GM12878 (cell line): ENCODE data around the gene TM9SF2. TPM values are rescaled to one million over a fixed set of nuclear protein-coding genes. Genes with fewer than 3 reads are reported as not detected.

ENCODE experiments used
- ATAC-seq: fragments of 200-7000 bp; cut with Tn5 transposase; 3 replicates; pipeline ENCODE4 v1.9.1; 2020; ENCODE audit warnings: mild to moderate bottlenecking, moderate library complexity
- BruUV-seq: library from RNA; stranded (reverse); fragments of 400-500 nt; replicated peaks from 2 replicates; lab custom pipeline; 2021; lab: Mats Ljungman, UMichigan
- CTCF ChIA-PET: fragments of 300-600 bp; sonication (Branson Sonifier 250); formaldehyde crosslinking; extraction: SDS; loops from one replicate; lab custom pipeline; 2021; ENCODE audit warnings: inconsistent platforms; lab: Yijun Ruan, JAX
- POLR2A ChIA-PET: fragments of 350-600 bp; formaldehyde crosslinking; extraction: SDS; loops from one replicate; lab custom pipeline; 2021; ENCODE audit warnings: inconsistent platforms; lab: Charles Lee
- RAD21 ChIA-PET: fragments of 300-600 bp; sonication (Branson Sonifier 250); formaldehyde crosslinking; loops from one replicate; lab custom pipeline; 2023; ENCODE audit warnings: antibody characterized with exemption; ENCODE audit not compliant: unreplicated experiment; lab: Charles Lee
- SMC1A ChIA-PET: fragments of 300-600 bp; sonication (Branson Sonifier 250); formaldehyde crosslinking; loops from one replicate; lab custom pipeline; 2023; ENCODE audit not compliant: unreplicated experiment, uncharacterized antibody; lab: Charles Lee
- DNase-seq: peaks from one replicate; pipeline ENCODE4 v3.0.0-alpha.2; 2011; ENCODE audit warnings: low read depth, low spot score
- FAIRE-seq: peaks from 3 replicates; lab custom pipeline; 2011; peaks lifted over from hg19 to GRCh38; lab: Jason Lieb, UNC
- H2AFZ ChIP-seq: 2 replicates; pipeline ENCODE4 v1.6.0; 2011; ENCODE audit warnings: low read depth, low read length, control low read depth; ENCODE audit not compliant: control insufficient read depth
- H3K27ac ChIP-seq: 2 replicates; pipeline ENCODE4 v1.5.1; 2011; ENCODE audit warnings: control low read depth; ENCODE audit not compliant: control insufficient read depth, insufficient read depth
- H3K27me3 ChIP-seq, 2 experiments: replicated peaks in 1 of 2; 2 replicates each; pipeline versions ENCODE4 v1.6.0 to v1.6.1; 2011; ENCODE audit warnings: low read length in 1 of 2; ENCODE audit not compliant: control insufficient read depth in 2 of 2, insufficient read depth in 2 of 2
- H3K36me3 ChIP-seq, 2 experiments: 2 replicates each; pipeline ENCODE4 v1.5.1; 2011; ENCODE audit warnings: low read length in 1 of 2; ENCODE audit not compliant: control insufficient read depth in 2 of 2, insufficient read depth in 2 of 2
- H3K4me1 ChIP-seq: 2 replicates; pipeline ENCODE4 v1.6.1; 2011; ENCODE audit warnings: mild to moderate bottlenecking, low read length, moderate library complexity, mixed read lengths; ENCODE audit not compliant: control insufficient read depth, insufficient read depth
- H3K4me2 ChIP-seq: 2 replicates; pipeline ENCODE4 v1.6.0; 2011; ENCODE audit warnings: control low read depth; ENCODE audit not compliant: control insufficient read depth, insufficient read depth
- H3K4me3 ChIP-seq: fragments of 200-600 bp; sonication (generic); 2 replicates; pipeline ENCODE4 v1.5.1; 2016
- H3K79me2 ChIP-seq: 2 replicates; pipeline ENCODE4 v1.6.0; 2011; ENCODE audit warnings: low read length; ENCODE audit not compliant: control insufficient read depth, insufficient read depth
- H3K9ac ChIP-seq: 2 replicates; pipeline ENCODE4 v1.8.0; 2011; ENCODE audit warnings: low read length, control low read depth, mixed read lengths; ENCODE audit not compliant: control insufficient read depth, insufficient read depth
- H3K9me3 ChIP-seq: replicated peaks from 3 replicates; pipeline ENCODE4 v1.5.1; 2011; ENCODE audit warnings: mild to moderate bottlenecking, low read length; ENCODE audit not compliant: control insufficient read depth, insufficient read depth
- H4K20me1 ChIP-seq: 2 replicates; pipeline ENCODE4 v1.6.0; 2011; ENCODE audit not compliant: control insufficient read depth, insufficient read depth
- MLLT1 ChIP-seq: fragments of 450-650 bp; IDR thresholded peaks from 2 replicates; pipeline ENCODE4 v1.6.1; 2016; ENCODE audit warnings: mild to moderate bottlenecking
- MYB ChIP-seq: fragments of 150-350 bp; IDR thresholded peaks from 2 replicates; pipeline ENCODE4 v1.6.1; 2014; ENCODE audit warnings: mild to moderate bottlenecking, low read depth, low read length, borderline replicate concordance
- SMC3 ChIP-seq: IDR thresholded peaks from 2 replicates; pipeline ENCODE4 v1.6.1; 2011; ENCODE audit warnings: low read length, improper control_type of control experiment, borderline replicate concordance
- ZNF622 ChIP-seq: fragments of 450-650 bp; IDR thresholded peaks from 2 replicates; pipeline ENCODE4 v1.6.1; 2017; ENCODE audit warnings: mild to moderate bottlenecking, inconsistent platforms
- WGBS: methylation state at CpG from one replicate; pipeline ENCODE4 v1.1.6; 2016; ENCODE audit warnings: low lambda C conversion rate; ENCODE audit not compliant: insufficient replicate concordance, insufficient coverage; ENCODE audit errors: missing lambda C conversion rate; 5-methylcytosine and 5-hydroxymethylcytosine counted together
- in situ Hi-C: fragments of 300-500 bp; cut with MboI; formaldehyde crosslinking; loops from 9 replicates; pipeline ENCODE4 v1.14.3; 2018; ENCODE audit warnings: mixed read lengths
- intact Hi-C: fragments of 100-400 bp; cut with micrococcal nuclease; formaldehyde crosslinking; loops from one replicate; pipeline ENCODE4 v1.14.2; 2022; ENCODE audit not compliant: unreplicated experiment
- polyA plus RNA-seq, 11 experiments: library from polyadenylated mRNA; depleted of rRNA in 4 of 11; unstranded in 6 of 11; stranded (reverse) in 5 of 11; fragments of >200 nt; fragmentation: Nextera tagmentation in 4 of 11; fragmentation: Illumina TruSeq in 1 of 11; extraction: Ambion mirVana in 4 of 11; extraction: Trizol in 1 of 11; gene quantifications; 1 replicate in 1 of 11; 2 replicates in 10 of 11; pipeline versions ENCODE4 v1.2.1 to v1.2.3, GENCODE V29; 2011 to 2016; ENCODE audit warnings: inconsistent platforms in 2 of 11, missing spikeins in 2 of 11, low read depth in 1 of 11
- total RNA-seq, 4 experiments: library from RNA; depleted of rRNA in 3 of 4; stranded (reverse); fragments of >200 nt in 3 of 4; fragmentation: Illumina TruSeq in 1 of 4; extraction: Trizol in 1 of 4; gene quantifications; 2 replicates each; pipeline versions ENCODE4 v1.2.1 to v1.2.3, GENCODE V29; 2013 to 2021

Gene TM9SF2
- total and polyA plus RNA-seq, 10 of the 15 experiments (the other 5 are each of a cell fraction or from before 2014, with no cell fraction given): 34.6 to 128 (median 79.2) TPM

DNA sequence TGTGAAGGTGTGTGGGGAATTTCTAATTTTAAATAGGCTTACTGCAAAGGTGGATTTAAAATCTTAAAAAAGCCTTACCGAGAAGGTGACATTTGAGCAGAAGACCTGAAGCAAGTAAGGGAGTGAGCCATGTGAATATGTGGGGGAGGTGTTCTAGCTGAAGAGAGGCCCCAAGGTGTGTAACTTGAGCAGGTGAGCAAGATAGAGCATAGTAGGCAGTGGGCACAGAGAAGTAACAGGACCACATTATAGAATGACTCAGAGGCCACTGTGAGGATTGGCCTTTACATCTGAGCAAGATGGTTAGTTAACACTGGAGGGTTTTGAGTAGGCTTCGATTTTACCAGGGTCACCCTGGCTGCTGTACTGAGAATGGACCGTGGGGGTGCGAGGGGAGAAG, 22.6 kb downstream of the TM9SF2 start (continued):
- TF ChIP-seq SMC3 (no peak), ZNF622 (no peak), MLLT1 (no peak)

- Histone ChIP-seq H3K79me2 (no peaks in the 10 kb centered on the region; the same call in 1 of the 2 replicates), H3K27ac (no peak overlapping the region), H3K36me3 (peaks cover 8 to 28% of the 10 kb centered on the region in 2 experiments), H3K9ac (no peak overlapping the region), H4K20me1 (no peaks in the 10 kb centered on the region; the same call in none of the 2 replicates), H3K4me2 (no peak overlapping the region), H3K9me3 (no peaks in the 10 kb centered on the region), H3K4me1 (no peaks in the 10 kb centered on the region), H2AFZ (no peak overlapping the region), H3K4me3 (no peak overlapping the region), H3K27me3 (no peaks in the 10 kb centered on the region)
- intact Hi-C loops: no loop called here
- RAD21 ChIA-PET: no interaction called here
- POLR2A ChIA-PET: no interaction called here
- in situ Hi-C loops: no loop called here
- no peak for ATAC-seq
- FAIRE-seq: no peak
- no peak for TF ChIP-seq MYB
- WGBS: 98% methylated on average over 4 of the region's 4 CpGs
- CTCF ChIA-PET: interaction anchor here (1.1 to 1.4 kb wide), 3 partner anchors 19 to 989 kb away, joined by 3 read pairs; no protein-coding TSS in a partner anchor
- no peak for DNase-seq
- no TSS peak for BruUV-seq
- SMC1A ChIA-PET: interaction anchor here (0.7 to 1.2 kb wide), 2 partner anchors 8 to 84 kb away, joined by 3 read pairs; no protein-coding TSS in a partner anchor
Observed at GRCh38 chr13:99525967-99526366, 24.7 kb downstream of the TM9SF2 start.
